MM.1S (cell line): Measurements from ENCODE around the gene ITGB2.

Experiments
- EZH2 ChIP-seq: fragments of 300-600 bp; sonication (generic); optimal IDR thresholded peaks from 2 replicates; pipeline ENCODE3; 2017; ENCODE audit warnings: low read depth, mild to moderate bottlenecking, antibody characterized with exemption, low read length, mixed read lengths
- EZH2phosphoT487 ChIP-seq: fragments of 300-600 bp; sonication (generic); IDR thresholded peaks from 2 replicates; pipeline ENCODE4 v1.6.1; 2018; ENCODE audit warnings: antibody characterized with exemption, low read length
- TF ChIP-seq, protein P1 (sequence below): fragments of 300-600 bp; sonication (generic); IDR thresholded peaks from 2 replicates; pipeline ENCODE4 v1.5.1; 2016; ENCODE audit warnings: antibody characterized with exemption, low read length, mixed read lengths

DNA sequence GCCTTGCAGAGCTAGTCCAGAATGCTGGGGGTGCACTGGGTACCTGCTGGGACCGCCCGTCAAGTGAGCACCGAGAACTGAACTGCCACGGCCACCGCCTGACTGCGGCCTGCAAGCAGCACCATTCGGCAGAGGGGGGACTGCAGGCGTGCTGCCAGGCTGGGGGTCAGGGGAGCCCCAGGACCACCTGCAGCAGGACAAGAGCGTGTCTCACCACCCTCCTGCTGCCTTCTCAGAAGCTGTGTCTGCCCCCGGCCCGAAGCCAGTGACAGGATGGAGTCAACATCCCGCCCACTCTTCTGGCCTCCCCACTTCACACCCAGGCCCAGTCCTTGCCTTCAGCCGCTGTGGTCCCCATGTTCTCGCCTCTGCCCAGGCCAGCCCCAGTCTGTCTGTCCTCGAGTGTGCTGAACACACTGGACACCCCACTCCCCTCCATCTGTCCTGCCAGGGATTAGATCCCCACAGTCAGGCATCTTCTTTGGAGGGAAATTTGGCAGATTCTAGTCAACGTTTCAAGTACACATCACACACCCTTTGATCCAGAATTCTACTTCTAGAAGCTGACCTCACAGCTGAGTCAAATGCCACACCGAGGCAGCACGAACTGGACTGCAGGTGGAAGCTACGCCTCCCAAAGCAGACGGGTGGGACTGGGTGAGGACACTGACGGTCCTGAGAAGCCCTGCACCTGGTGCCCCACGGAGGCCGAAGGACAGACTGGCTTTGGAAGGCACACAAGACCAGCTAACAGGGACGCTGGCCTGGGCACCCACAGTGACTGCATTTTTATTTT lies 73.2 kb downstream of the ITGB2 start:
- no peak for TF ChIP-seq EZH2
- TF ChIP-seq, protein P1, sequence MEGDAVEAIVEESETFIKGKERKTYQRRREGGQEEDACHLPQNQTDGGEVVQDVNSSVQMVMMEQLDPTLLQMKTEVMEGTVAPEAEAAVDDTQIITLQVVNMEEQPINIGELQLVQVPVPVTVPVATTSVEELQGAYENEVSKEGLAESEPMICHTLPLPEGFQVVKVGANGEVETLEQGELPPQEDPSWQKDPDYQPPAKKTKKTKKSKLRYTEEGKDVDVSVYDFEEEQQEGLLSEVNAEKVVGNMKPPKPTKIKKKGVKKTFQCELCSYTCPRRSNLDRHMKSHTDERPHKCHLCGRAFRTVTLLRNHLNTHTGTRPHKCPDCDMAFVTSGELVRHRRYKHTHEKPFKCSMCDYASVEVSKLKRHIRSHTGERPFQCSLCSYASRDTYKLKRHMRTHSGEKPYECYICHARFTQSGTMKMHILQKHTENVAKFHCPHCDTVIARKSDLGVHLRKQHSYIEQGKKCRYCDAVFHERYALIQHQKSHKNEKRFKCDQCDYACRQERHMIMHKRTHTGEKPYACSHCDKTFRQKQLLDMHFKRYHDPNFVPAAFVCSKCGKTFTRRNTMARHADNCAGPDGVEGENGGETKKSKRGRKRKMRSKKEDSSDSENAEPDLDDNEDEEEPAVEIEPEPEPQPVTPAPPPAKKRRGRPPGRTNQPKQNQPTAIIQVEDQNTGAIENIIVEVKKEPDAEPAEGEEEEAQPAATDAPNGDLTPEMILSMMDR, result no peak
- no peak for TF ChIP-seq EZH2phosphoT487
